Measurements from ENCODE around the gene MCTP1.

DNA sequence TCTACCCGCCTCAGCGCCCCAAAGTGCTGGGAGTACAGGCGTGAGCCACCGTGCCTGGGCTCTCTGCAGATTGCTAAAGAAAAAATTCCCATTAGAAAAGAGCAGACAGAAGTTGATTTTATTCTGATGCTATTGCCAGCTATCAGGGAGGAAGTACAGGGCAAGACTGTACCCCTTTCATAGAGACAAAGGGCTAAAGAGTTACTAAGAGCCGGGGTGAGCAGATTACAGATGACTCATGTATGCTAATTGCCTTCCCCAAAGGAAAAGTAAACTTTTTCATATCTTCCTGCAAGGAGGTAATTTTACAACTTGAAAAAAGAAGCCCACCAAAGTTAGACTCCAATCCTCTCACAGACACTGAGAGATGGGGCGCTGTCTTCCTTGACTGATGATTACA is 42.3 kb upstream of the MCTP1 start:
- TF ChIP-seq, protein P1, sequence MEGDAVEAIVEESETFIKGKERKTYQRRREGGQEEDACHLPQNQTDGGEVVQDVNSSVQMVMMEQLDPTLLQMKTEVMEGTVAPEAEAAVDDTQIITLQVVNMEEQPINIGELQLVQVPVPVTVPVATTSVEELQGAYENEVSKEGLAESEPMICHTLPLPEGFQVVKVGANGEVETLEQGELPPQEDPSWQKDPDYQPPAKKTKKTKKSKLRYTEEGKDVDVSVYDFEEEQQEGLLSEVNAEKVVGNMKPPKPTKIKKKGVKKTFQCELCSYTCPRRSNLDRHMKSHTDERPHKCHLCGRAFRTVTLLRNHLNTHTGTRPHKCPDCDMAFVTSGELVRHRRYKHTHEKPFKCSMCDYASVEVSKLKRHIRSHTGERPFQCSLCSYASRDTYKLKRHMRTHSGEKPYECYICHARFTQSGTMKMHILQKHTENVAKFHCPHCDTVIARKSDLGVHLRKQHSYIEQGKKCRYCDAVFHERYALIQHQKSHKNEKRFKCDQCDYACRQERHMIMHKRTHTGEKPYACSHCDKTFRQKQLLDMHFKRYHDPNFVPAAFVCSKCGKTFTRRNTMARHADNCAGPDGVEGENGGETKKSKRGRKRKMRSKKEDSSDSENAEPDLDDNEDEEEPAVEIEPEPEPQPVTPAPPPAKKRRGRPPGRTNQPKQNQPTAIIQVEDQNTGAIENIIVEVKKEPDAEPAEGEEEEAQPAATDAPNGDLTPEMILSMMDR (IDR thresholded peaks at IDR 0.05) = no peak
- TF ChIP-seq POLR2A (IDR thresholded peaks at IDR 0.05) = no peak
